Measurements from ENCODE around the gene LRRC18. TPM values are rescaled to one million over a fixed set of nuclear protein-coding genes. Genes with fewer than 3 reads are reported as not detected.

LRRC18 gene
- total RNA-seq, 1 donor from 2014 or later: not detected

DNA sequence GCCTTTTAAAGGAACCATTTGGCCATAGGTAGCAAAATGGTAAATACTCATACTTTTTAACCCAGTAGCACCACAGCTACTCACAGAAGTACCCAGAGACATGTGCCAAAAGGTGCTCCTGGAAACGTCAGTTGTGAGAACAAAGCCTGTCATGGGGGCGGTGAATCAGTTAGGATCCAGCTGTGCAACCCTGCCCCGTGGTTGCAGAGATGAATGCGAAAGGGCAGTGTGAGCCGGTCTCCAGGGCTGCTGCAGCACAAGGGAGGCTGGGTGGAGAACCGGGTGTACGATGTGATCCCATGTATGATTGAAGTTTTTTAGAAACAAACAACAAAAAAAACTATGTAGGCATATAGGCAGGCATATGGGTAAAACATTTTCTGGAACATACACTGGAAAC, 1.3 kb upstream of the LRRC18 start:
- TF ChIP-seq, protein P1, sequence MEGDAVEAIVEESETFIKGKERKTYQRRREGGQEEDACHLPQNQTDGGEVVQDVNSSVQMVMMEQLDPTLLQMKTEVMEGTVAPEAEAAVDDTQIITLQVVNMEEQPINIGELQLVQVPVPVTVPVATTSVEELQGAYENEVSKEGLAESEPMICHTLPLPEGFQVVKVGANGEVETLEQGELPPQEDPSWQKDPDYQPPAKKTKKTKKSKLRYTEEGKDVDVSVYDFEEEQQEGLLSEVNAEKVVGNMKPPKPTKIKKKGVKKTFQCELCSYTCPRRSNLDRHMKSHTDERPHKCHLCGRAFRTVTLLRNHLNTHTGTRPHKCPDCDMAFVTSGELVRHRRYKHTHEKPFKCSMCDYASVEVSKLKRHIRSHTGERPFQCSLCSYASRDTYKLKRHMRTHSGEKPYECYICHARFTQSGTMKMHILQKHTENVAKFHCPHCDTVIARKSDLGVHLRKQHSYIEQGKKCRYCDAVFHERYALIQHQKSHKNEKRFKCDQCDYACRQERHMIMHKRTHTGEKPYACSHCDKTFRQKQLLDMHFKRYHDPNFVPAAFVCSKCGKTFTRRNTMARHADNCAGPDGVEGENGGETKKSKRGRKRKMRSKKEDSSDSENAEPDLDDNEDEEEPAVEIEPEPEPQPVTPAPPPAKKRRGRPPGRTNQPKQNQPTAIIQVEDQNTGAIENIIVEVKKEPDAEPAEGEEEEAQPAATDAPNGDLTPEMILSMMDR (IDR thresholded peaks at IDR 0.05; ENCODE audit: borderline replicate concordance): no peak
- Histone ChIP-seq H3K27me3 (ENCODE audit: low read depth) (no peaks in the 10 kb centered on the region), H3K4me1 (no peaks in the 10 kb centered on the region), H3K36me3 (no peaks in the 10 kb centered on the region), H3K9me3 (replicated peaks) (no peaks in the 10 kb centered on the region), H3K27ac (replicated peaks) (no peak overlapping the region), H3K4me3 (no peak overlapping the region)
- DNase-seq: no peak
- intact Hi-C loops (cut with micrococcal nuclease): no loop called here

DNA sequence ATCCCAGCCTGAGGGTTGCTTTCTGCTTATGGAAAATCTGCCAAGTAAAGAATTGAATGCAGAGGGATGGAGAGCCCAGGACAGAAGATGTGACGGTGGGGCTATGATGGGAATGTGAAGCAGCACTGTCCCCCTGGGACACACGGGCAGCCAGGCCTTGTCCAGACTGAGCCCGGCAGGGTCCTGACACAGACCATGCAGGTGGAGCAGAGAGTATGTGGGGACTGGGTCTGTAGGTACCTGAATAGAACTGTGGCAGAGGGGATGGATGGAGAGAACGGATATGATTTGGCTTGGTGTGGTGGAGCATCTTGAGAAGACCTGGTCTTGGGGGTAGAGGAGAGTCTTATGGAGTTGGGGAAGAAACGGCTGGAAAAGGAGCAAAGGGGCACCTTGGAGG, 732 bp upstream of the LRRC18 start:
- Histone ChIP-seq H3K9me3 (replicated peaks) (no peaks in the 10 kb centered on the region), H3K4me3 (no peak overlapping the region), H3K36me3 (no peaks in the 10 kb centered on the region), H3K4me1 (no peaks in the 10 kb centered on the region), H3K27ac (replicated peaks) (no peak overlapping the region), H3K27me3 (ENCODE audit: low read depth) (peaks cover 3% of the 10 kb centered on the region)
- no peak for DNase-seq
- intact Hi-C loops (cut with micrococcal nuclease): no loop called here
- TF ChIP-seq, protein P1 (IDR thresholded peaks at IDR 0.05; ENCODE audit: borderline replicate concordance): no peak

DNA sequence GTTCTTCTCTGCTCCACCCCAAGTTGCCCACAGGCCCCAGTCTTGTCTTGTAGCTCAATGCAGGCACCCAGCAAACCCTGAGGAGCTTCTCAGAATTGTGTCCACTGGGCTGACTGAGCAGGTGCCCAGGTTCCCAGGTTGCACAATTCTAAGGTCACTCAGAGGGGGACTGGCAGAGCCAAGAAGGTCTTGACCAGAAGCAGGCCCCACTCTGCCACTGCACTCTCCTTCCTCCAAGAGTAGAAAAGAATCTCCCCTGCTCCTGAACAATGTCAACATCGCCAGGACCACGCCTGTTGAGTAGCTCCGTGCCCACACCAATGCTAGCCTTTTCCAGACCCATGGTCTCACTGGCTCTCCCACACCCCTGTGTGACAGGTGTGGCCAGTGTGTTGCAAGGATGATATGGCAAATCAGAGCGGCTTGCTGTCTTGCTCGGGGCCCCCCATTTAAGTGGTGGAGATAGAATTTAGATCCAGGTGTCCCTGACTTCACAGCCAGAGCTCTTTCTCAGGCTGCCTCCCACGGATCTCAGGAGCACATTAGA, 577 bp downstream of the LRRC18 start:
- TF ChIP-seq, protein P1 (IDR thresholded peaks at IDR 0.05; ENCODE audit: borderline replicate concordance): no peak
- intact Hi-C loops (cut with micrococcal nuclease): no loop called here
- no peak overlapping the region for H3K27ac ChIP-seq (replicated peaks)

DNA sequence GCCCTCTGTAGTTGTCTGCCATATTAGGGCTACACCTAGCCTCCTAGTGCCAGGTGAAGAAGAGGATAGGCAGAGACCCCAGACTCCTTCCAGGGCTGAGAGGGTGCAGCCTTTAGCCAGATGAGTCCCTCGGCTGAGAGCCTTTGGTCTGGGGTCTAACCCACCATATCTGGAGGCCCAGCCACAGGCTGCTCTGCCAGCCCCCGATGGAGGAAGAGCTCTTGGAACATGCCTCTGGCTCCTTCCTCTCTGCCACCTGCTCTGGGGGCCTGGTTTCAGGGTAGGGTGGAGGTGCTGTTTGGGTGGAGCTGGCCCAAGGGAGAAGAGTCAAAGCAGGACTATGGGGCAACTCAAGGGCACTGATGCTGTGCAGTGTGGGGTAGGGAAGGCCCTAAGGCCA, 1.4 kb downstream of the LRRC18 start:
- Histone ChIP-seq H3K9me3 (replicated peaks) (no peaks in the 10 kb centered on the region), H3K27ac (replicated peaks) (no peak overlapping the region), H3K27me3 (ENCODE audit: low read depth) (peaks cover 3% of the 10 kb centered on the region), H3K4me1 (no peaks in the 10 kb centered on the region), H3K36me3 (no peaks in the 10 kb centered on the region), H3K4me3 (no peak overlapping the region)
- intact Hi-C loops (cut with micrococcal nuclease): no loop called here
- no peak for DNase-seq
- TF ChIP-seq, protein P1 (IDR thresholded peaks at IDR 0.05; ENCODE audit: borderline replicate concordance): no peak

More for the DNA sequence above, 577 bp downstream of the LRRC18 start:
- no peaks in the 10 kb centered on the region for H3K4me1 ChIP-seq
- H3K27me3 ChIP-seq (ENCODE audit: low read depth): peaks cover 3% of the 10 kb centered on the region
- H3K36me3 ChIP-seq: no peaks in the 10 kb centered on the region
- no peaks in the 10 kb centered on the region for H3K9me3 ChIP-seq (replicated peaks)
- H3K4me3 ChIP-seq: no peak overlapping the region
- no peak for DNase-seq

DNA sequence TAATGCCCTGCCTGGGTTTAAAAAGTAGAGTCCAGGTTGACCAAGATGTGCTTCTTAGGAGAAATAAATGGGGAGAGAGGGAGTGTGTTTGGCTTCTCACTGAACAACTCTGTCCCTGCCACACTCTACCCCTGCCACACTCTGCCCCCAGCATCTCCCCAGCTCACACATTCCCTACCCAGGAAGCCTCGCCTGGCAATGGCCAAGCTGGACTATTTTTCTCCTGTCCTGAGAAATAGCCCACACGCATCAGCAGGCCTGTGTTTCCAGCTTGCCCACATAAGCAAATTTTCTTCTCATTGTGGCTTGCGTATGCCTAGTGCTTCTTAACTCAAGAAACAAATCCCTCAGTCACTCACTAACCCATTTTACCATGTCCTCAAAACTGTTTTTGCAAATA, 1.8 kb downstream of the LRRC18 start:
- Histone ChIP-seq H3K36me3 (no peaks in the 10 kb centered on the region), H3K9me3 (replicated peaks) (no peaks in the 10 kb centered on the region), H3K27ac (replicated peaks) (no peak overlapping the region), H3K4me1 (no peaks in the 10 kb centered on the region), H3K27me3 (ENCODE audit: low read depth) (peaks cover 3% of the 10 kb centered on the region), H3K4me3 (no peak overlapping the region)
- intact Hi-C loops (cut with micrococcal nuclease): no loop called here
- TF ChIP-seq, protein P1 (IDR thresholded peaks at IDR 0.05; ENCODE audit: borderline replicate concordance): no peak
- DNase-seq: no peak

Data from left ventricle myocardium inferior (tissue), 1 donor.